IMR-90 (cell line): ENCODE measurements around the gene HACD2.

Experiments used
- CEBPB ChIP-seq: IDR thresholded peaks from 2 replicates; pipeline ENCODE4 v1.6.1; 2012; ENCODE audit warnings: low read depth, low read length, improper control_type of control experiment
- CTCF ChIP-seq: conservative IDR thresholded peaks from 2 replicates; pipeline ENCODE4 v1.5.1; 2012; ENCODE audit warnings: mild to moderate bottlenecking, low read depth, low read length, improper control_type of control experiment
- ELK1 ChIP-seq: fragments of 150-350 bp; IDR thresholded peaks from 2 replicates; pipeline ENCODE4 v1.6.1; 2016; ENCODE audit warnings: low read depth, mild to moderate bottlenecking, low read length, moderate library complexity, borderline replicate concordance
- FOS ChIP-seq: fragments of 150-350 bp; IDR thresholded peaks from 2 replicates; pipeline ENCODE4 v1.6.1; 2016; ENCODE audit warnings: low read depth, low read length
- MXI1 ChIP-seq: IDR thresholded peaks from 2 replicates; pipeline ENCODE4 v1.6.1; 2012; ENCODE audit warnings: low read depth, mild to moderate bottlenecking, low read length, moderate library complexity, borderline replicate concordance
- NFE2L2 ChIP-seq: fragments of 150-350 bp; IDR thresholded peaks from 2 replicates; pipeline ENCODE4 v1.6.1; 2016; ENCODE audit warnings: low read depth, mild to moderate bottlenecking, low read length
- POLR2A ChIP-seq: IDR thresholded peaks from 2 replicates; pipeline ENCODE4 v1.6.1; 2012; ENCODE audit warnings: mild to moderate bottlenecking, low read depth, low read length
- RAD21 ChIP-seq: IDR thresholded peaks from 2 replicates; pipeline ENCODE4 v1.6.1; 2012; ENCODE audit warnings: low read length, improper control_type of control experiment
- RCOR1 ChIP-seq: IDR thresholded peaks from 2 replicates; pipeline ENCODE4 v1.6.1; 2012; ENCODE audit warnings: mild to moderate bottlenecking, low read length, improper control_type of control experiment; ENCODE audit not compliant: insufficient replicate concordance
- RFX5 ChIP-seq: IDR thresholded peaks from 2 replicates; pipeline ENCODE4 v1.8.0; 2012; ENCODE audit warnings: low read depth, mild to moderate bottlenecking, low read length, moderate library complexity
- USF2 ChIP-seq: fragments of 150-350 bp; IDR thresholded peaks from 2 replicates; pipeline ENCODE4 v1.6.1; 2017; ENCODE audit warnings: mild to moderate bottlenecking, antibody characterized with exemption, low read length, low read depth

DNA sequence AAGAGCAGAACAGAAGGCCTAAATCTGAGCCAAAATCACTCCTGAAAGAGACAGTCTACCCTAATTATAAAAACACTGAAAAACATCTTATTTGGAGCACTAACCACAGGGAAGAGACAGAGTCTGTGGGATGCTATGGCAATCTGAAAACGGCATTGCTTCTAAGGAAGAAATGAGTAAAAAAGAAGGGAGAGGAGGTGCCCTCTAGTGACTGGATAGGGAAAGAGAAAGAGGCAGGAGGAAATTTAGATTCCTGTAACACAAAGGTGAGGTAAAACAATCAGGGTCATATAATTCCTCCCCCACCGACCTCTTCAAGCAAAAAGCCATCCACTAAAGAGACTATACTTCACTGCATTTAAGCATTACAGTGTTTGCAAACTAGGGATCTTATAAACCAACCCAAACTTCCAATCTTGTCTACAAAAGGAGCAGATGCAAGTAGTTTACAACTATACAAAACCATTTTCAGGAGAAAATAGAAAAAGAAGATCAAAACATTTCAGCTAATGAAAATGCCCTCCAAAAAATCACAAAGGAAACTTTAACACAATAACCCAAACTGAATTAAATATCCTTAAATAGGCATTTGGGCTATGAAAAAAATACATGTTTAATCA lies 32.6 kb downstream of the HACD2 start:
- no peak for TF ChIP-seq ELK1
- no peak for TF ChIP-seq RFX5
- TF ChIP-seq POLR2A: no peak
- no peak for TF ChIP-seq NFE2L2
- peak; percentile 61 for TF ChIP-seq CTCF
- TF ChIP-seq MXI1: no peak
- TF ChIP-seq RCOR1: no peak
- TF ChIP-seq RAD21: peak; percentile 61
- TF ChIP-seq FOS: no peak
- TF ChIP-seq CEBPB: no peak
- no peak for TF ChIP-seq USF2
